GM19239 (cell line): ENCODE measurements around the gene BBLN.

ENCODE experiments used
- DNase-seq: peaks from one replicate; pipeline ENCODE4 v3.0.0; 2011; ENCODE audit warnings: low spot score; ENCODE audit not compliant: insufficient read length
- FAIRE-seq: peaks from 2 replicates; lab custom pipeline; 2011; peaks lifted over from hg19 to GRCh38; lab: Jason Lieb, UNC

BBLN gene

GRCh38 chr9:128182893-128183588 lies 23.0 kb downstream of the BBLN start:
- no peak for DNase-seq
- no peak for FAIRE-seq

- DNase-seq = no peak
- no peak for FAIRE-seq
Measured at GRCh38 chr9:128185979-128186965, 26.2 kb downstream of the BBLN start.

GRCh38 chr9:128187361-128187760 lies 27.3 kb downstream of the BBLN start:
- DNase-seq = no peak
- FAIRE-seq = no peak

GRCh38 chr9:128188209-128188608 lies 28.1 kb downstream of the BBLN start:
- DNase-seq (no peak), FAIRE-seq (no peak)

GRCh38 chr9:128190013-128190412 lies 29.9 kb downstream of the BBLN start:
- FAIRE-seq (no peak), DNase-seq (no peak)

GRCh38 chr9:128190516-128191405 lies 30.7 kb downstream of the BBLN start:
- DNase-seq = no peak
- FAIRE-seq = no peak

GRCh38 chr9:128191406-128192046 lies 31.5 kb downstream of the BBLN start, which contains the start of gene CIZ1:
Gene CIZ1 (minus strand): TSS chr9:128191572. CDS start chr9:128190857, 715 bp downstream.
- DNase-seq (peak; percentile 97), FAIRE-seq (no peak)

- FAIRE-seq (no peak), DNase-seq (no peak)
Measured at GRCh38 chr9:128192601-128193371, 32.7 kb downstream of the BBLN start.

GRCh38 chr9:128193469-128194096 lies 33.5 kb downstream of the BBLN start:
- FAIRE-seq = no peak

GRCh38 chr9:128201441-128202369 lies 41.6 kb downstream of the BBLN start:
- no peak for FAIRE-seq
- DNase-seq = no peak

More at GRCh38 chr9:128193469-128194096, 33.5 kb downstream of the BBLN start:
- DNase-seq = no peak

GRCh38 chr9:128202648-128203023 lies 42.6 kb downstream of the BBLN start:
- FAIRE-seq (no peak), DNase-seq (no peak)

- DNase-seq = peak; percentile 96
- FAIRE-seq = peak; percentile 51
Measured at GRCh38 chr9:128203024-128203706, 43.1 kb downstream of the BBLN start, which contains the start of gene DNM1. Gene DNM1 (plus strand): TSS chr9:128203379. CDS start chr9:128203471, 92 bp downstream.

- DNase-seq = no peak
- FAIRE-seq = no peak
Measured at GRCh38 chr9:128203707-128204551, 43.9 kb downstream of the BBLN start.

GRCh38 chr9:128204858-128205257 lies 44.8 kb downstream of the BBLN start:
- FAIRE-seq = no peak
- no peak for DNase-seq

- DNase-seq (no peak), FAIRE-seq (no peak)
Measured at GRCh38 chr9:128205296-128205944, 45.4 kb downstream of the BBLN start.
